Raji (cell line): ENCODE measurements around the gene ZC3H12C.

Experiments used
- POLR2A ChIP-seq: IDR thresholded peaks from 2 replicates; pipeline ENCODE4 v1.6.1; 2011; ENCODE audit warnings: low read depth, low read length, control low read depth; ENCODE audit not compliant: insufficient read depth

Gene ZC3H12C

GRCh38 chr11:110088535-110089344 lies 4.5 kb upstream of the ZC3H12C start:
- TF ChIP-seq POLR2A = no peak

GRCh38 chr11:110089617-110090282 lies 3.4 kb upstream of the ZC3H12C start:
- TF ChIP-seq POLR2A = no peak

- TF ChIP-seq POLR2A = no peak
Measured at GRCh38 chr11:110090466-110091026, 2.6 kb upstream of the ZC3H12C start.

GRCh38 chr11:110092111-110092514 lies 1.1 kb upstream of the ZC3H12C start:
- no peak for TF ChIP-seq POLR2A

- TF ChIP-seq POLR2A = no peak
Measured at GRCh38 chr11:110093407-110094297, 460 bp downstream of the ZC3H12C start.

GRCh38 chr11:110094298-110095285 lies 1.4 kb downstream of the ZC3H12C start:
- no peak for TF ChIP-seq POLR2A

- no peak for TF ChIP-seq POLR2A
Measured at GRCh38 chr11:110095554-110095953, 2.4 kb downstream of the ZC3H12C start.

- no peak for TF ChIP-seq POLR2A
Measured at GRCh38 chr11:110096496-110096895, 3.3 kb downstream of the ZC3H12C start.

GRCh38 chr11:110097459-110098012 lies 4.3 kb downstream of the ZC3H12C start:
- no peak for TF ChIP-seq POLR2A

GRCh38 chr11:110098645-110099044 lies 5.5 kb downstream of the ZC3H12C start:
- no peak for TF ChIP-seq POLR2A

- no peak for TF ChIP-seq POLR2A
Measured at GRCh38 chr11:110100476-110101240, 7.5 kb downstream of the ZC3H12C start.

- no peak for TF ChIP-seq POLR2A
Measured at GRCh38 chr11:110106713-110107274, 13.6 kb downstream of the ZC3H12C start.

GRCh38 chr11:110110854-110111253 lies 17.7 kb downstream of the ZC3H12C start:
- TF ChIP-seq POLR2A = no peak
